NCI-H345 (cell line): ENCODE data around the gene ELAVL4.

ENCODE experiments used
- DNase-seq: peaks from one replicate; lab custom pipeline; 2025; lab: John Stamatoyannopoulos, UW

The ELAVL4 gene

GRCh38 chr1:50108497-50109059, at the start of gene ELAVL4:
TSS of gene ELAVL4 (plus strand) at chr1:50108920. CDS start at chr1:50109190, 270 bp downstream.
- peak; percentile 94 for DNase-seq

GRCh38 chr1:50060279-50060678, 48.4 kb upstream of the ELAVL4 start:
- DNase-seq = peak; percentile 22

- DNase-seq = no peak
These were observed 41.9 kb upstream of the ELAVL4 start for GRCh38 chr1:50066806-50067205.

- DNase-seq = no peak
These were observed 33.8 kb upstream of the ELAVL4 start for GRCh38 chr1:50074931-50075330.

GRCh38 chr1:50077273-50077672, 31.4 kb upstream of the ELAVL4 start:
- DNase-seq = no peak

- DNase-seq = peak; percentile 45
These were observed 27.7 kb upstream of the ELAVL4 start for GRCh38 chr1:50080904-50081586.

- no peak for DNase-seq
These were observed 24.3 kb upstream of the ELAVL4 start for GRCh38 chr1:50084389-50084788.

- peak; percentile 18 for DNase-seq
These were observed 17.7 kb upstream of the ELAVL4 start for GRCh38 chr1:50091068-50091467.

- no peak for DNase-seq
These were observed 13.0 kb upstream of the ELAVL4 start for GRCh38 chr1:50095716-50096115.

GRCh38 chr1:50097021-50097679, 11.6 kb upstream of the ELAVL4 start:
- DNase-seq = no peak

GRCh38 chr1:50097791-50098190, 10.9 kb upstream of the ELAVL4 start:
- no peak for DNase-seq

GRCh38 chr1:50098591-50099021, 10.1 kb upstream of the ELAVL4 start:
- no peak for DNase-seq

GRCh38 chr1:50099654-50100053, 9.1 kb upstream of the ELAVL4 start:
- DNase-seq = no peak

- peak; percentile 43 for DNase-seq
These were observed 5.1 kb upstream of the ELAVL4 start for GRCh38 chr1:50103615-50104081.

- peak; percentile 70 for DNase-seq
These were observed 3.3 kb upstream of the ELAVL4 start for GRCh38 chr1:50105433-50105832.

- peak; percentile 41 for DNase-seq
These were observed 2.5 kb upstream of the ELAVL4 start for GRCh38 chr1:50106095-50106761.

- no peak for DNase-seq
These were observed 396 bp downstream of the ELAVL4 start for GRCh38 chr1:50109116-50109515.

GRCh38 chr1:50109647-50110075, 941 bp downstream of the ELAVL4 start:
- peak; percentile 78 for DNase-seq

- peak; percentile 62 for DNase-seq
These were observed 1.4 kb downstream of the ELAVL4 start for GRCh38 chr1:50110151-50110550.

GRCh38 chr1:50110656-50111055, 1.9 kb downstream of the ELAVL4 start:
- DNase-seq = peak; percentile 95

- no peak for DNase-seq
These were observed 2.8 kb downstream of the ELAVL4 start for GRCh38 chr1:50111503-50111902.

GRCh38 chr1:50112193-50112592, 3.5 kb downstream of the ELAVL4 start:
- no peak for DNase-seq

- peak; percentile 56 for DNase-seq
These were observed 14.4 kb downstream of the ELAVL4 start for GRCh38 chr1:50123071-50123470.
